GM19193 (cell line): Measurements from ENCODE around the gene PNPLA5.

Source experiments
- POLR2A ChIP-seq: IDR thresholded peaks from 4 replicates; pipeline ENCODE4 v1.6.1; 2011; ENCODE audit not compliant: insufficient read depth, insufficient read length; ENCODE audit errors: extremely low read depth

Gene PNPLA5

GRCh38 chr22:43891360-43892182 is at the start of gene PNPLA5:
TSS of gene PNPLA5 (minus strand) at chr22:43892013. CDS start at chr22:43891880, 133 bp downstream.
- no peak for TF ChIP-seq POLR2A

- no peak for TF ChIP-seq POLR2A
Measured at GRCh38 chr22:43941449-43941848, 49.6 kb upstream of the PNPLA5 start.

GRCh38 chr22:43931771-43932170 is 40.0 kb upstream of the PNPLA5 start:
- TF ChIP-seq POLR2A = no peak

- no peak for TF ChIP-seq POLR2A
Measured at GRCh38 chr22:43928908-43929307, 37.1 kb upstream of the PNPLA5 start.

GRCh38 chr22:43928468-43928867 is 36.7 kb upstream of the PNPLA5 start:
- no peak for TF ChIP-seq POLR2A

GRCh38 chr22:43926349-43926710 is 34.5 kb upstream of the PNPLA5 start:
- no peak for TF ChIP-seq POLR2A

- no peak for TF ChIP-seq POLR2A
Measured at GRCh38 chr22:43925433-43926348, 33.9 kb upstream of the PNPLA5 start.

- no peak for TF ChIP-seq POLR2A
Measured at GRCh38 chr22:43924877-43925276, 33.1 kb upstream of the PNPLA5 start.

GRCh38 chr22:43923631-43924464 is 32.0 kb upstream of the PNPLA5 start, which contains the start of gene PNPLA3:
TSS of gene PNPLA3 (plus strand) at chr22:43923805. CDS start at chr22:43923912, 107 bp downstream.
- no peak for TF ChIP-seq POLR2A

- TF ChIP-seq POLR2A = no peak
Measured at GRCh38 chr22:43923191-43923590, 31.4 kb upstream of the PNPLA5 start.

GRCh38 chr22:43922123-43922522 is 30.3 kb upstream of the PNPLA5 start:
- no peak for TF ChIP-seq POLR2A

GRCh38 chr22:43921370-43921769 is 29.6 kb upstream of the PNPLA5 start:
- TF ChIP-seq POLR2A = no peak

- TF ChIP-seq POLR2A = no peak
Measured at GRCh38 chr22:43919106-43919973, 27.5 kb upstream of the PNPLA5 start.

- TF ChIP-seq POLR2A = no peak
Measured at GRCh38 chr22:43917521-43917920, 25.7 kb upstream of the PNPLA5 start.
